ENCODE results near the gene ACVR1.

ACVR1 gene

GRCh38 chr2:157858846-157859245, 17.3 kb downstream of the ACVR1 start:
- no peak overlapping the region for H3K27ac Mint-ChIP-seq
- H3K4me3 Mint-ChIP-seq: no peak overlapping the region
- peaks cover 32% of the 10 kb centered on the region for H3K36me3 Mint-ChIP-seq (ENCODE audit: low read depth)
- H3K27me3 Mint-ChIP-seq: no peaks in the 10 kb centered on the region
- no peaks in the 10 kb centered on the region for H3K9me3 Mint-ChIP-seq
- intact Hi-C loops (cut with micrococcal nuclease): no loop called here
- peaks cover 12% of the 10 kb centered on the region for H3K4me1 Mint-ChIP-seq (ENCODE audit: low read depth)

GRCh38 chr2:157857881-157858280, 18.2 kb downstream of the ACVR1 start:
- intact Hi-C loops (cut with micrococcal nuclease): no loop called here
- no peak overlapping the region for H3K4me3 Mint-ChIP-seq
- peaks cover 32% of the 10 kb centered on the region for H3K36me3 Mint-ChIP-seq (ENCODE audit: low read depth)
- H3K4me1 Mint-ChIP-seq (ENCODE audit: low read depth): peaks cover 21% of the 10 kb centered on the region
- no peak overlapping the region for H3K27ac Mint-ChIP-seq
- H3K27me3 Mint-ChIP-seq: no peaks in the 10 kb centered on the region
- no peaks in the 10 kb centered on the region for H3K9me3 Mint-ChIP-seq

GRCh38 chr2:157856187-157856515, 20.0 kb downstream of the ACVR1 start:
- no peaks in the 10 kb centered on the region for H3K27me3 Mint-ChIP-seq
- peak overlapping the region; percentile 22 for H3K27ac Mint-ChIP-seq
- H3K9me3 Mint-ChIP-seq: no peaks in the 10 kb centered on the region
- intact Hi-C loops (cut with micrococcal nuclease): no loop called here
- H3K4me1 Mint-ChIP-seq (ENCODE audit: low read depth): peaks cover 21% of the 10 kb centered on the region
- H3K4me3 Mint-ChIP-seq: no peak overlapping the region
- H3K36me3 Mint-ChIP-seq (ENCODE audit: low read depth): peaks cover 32% of the 10 kb centered on the region

- H3K27me3 Mint-ChIP-seq: no peaks in the 10 kb centered on the region
- intact Hi-C loops (cut with micrococcal nuclease): no loop called here
- no peak overlapping the region for H3K27ac Mint-ChIP-seq
- H3K4me3 Mint-ChIP-seq: no peak overlapping the region
- peaks cover 21% of the 10 kb centered on the region for H3K4me1 Mint-ChIP-seq (ENCODE audit: low read depth)
- peaks cover 33% of the 10 kb centered on the region for H3K36me3 Mint-ChIP-seq (ENCODE audit: low read depth)
- H3K9me3 Mint-ChIP-seq: peaks cover 3% of the 10 kb centered on the region
These were observed 22.3 kb downstream of the ACVR1 start for GRCh38 chr2:157853820-157854219.

- no peaks in the 10 kb centered on the region for H3K27me3 Mint-ChIP-seq
- H3K4me3 Mint-ChIP-seq: no peak overlapping the region
- peaks cover 36% of the 10 kb centered on the region for H3K36me3 Mint-ChIP-seq (ENCODE audit: low read depth)
- intact Hi-C loops (cut with micrococcal nuclease): no loop called here
- H3K9me3 Mint-ChIP-seq: peaks cover 9% of the 10 kb centered on the region
- H3K27ac Mint-ChIP-seq: no peak overlapping the region
- peaks cover 21% of the 10 kb centered on the region for H3K4me1 Mint-ChIP-seq (ENCODE audit: low read depth)
These were observed 22.9 kb downstream of the ACVR1 start for GRCh38 chr2:157853211-157853610.

GRCh38 chr2:157849591-157849990, 26.5 kb downstream of the ACVR1 start:
- peaks cover 18% of the 10 kb centered on the region for H3K9me3 Mint-ChIP-seq
- no peak overlapping the region for H3K27ac Mint-ChIP-seq
- H3K4me1 Mint-ChIP-seq (ENCODE audit: low read depth): peaks cover 23% of the 10 kb centered on the region
- H3K4me3 Mint-ChIP-seq: no peak overlapping the region
- peaks cover 50% of the 10 kb centered on the region for H3K36me3 Mint-ChIP-seq (ENCODE audit: low read depth)
- intact Hi-C loops (cut with micrococcal nuclease): no loop called here
- H3K27me3 Mint-ChIP-seq: no peaks in the 10 kb centered on the region

GRCh38 chr2:157848213-157848612, 27.9 kb downstream of the ACVR1 start:
- Mint-ChIP-seq H3K4me1 (ENCODE audit: low read depth) (peaks cover 15% of the 10 kb centered on the region), H3K27me3 (no peaks in the 10 kb centered on the region), H3K27ac (no peak overlapping the region), H3K4me3 (no peak overlapping the region), H3K9me3 (peaks cover 18% of the 10 kb centered on the region), H3K36me3 (ENCODE audit: low read depth) (peaks cover 50% of the 10 kb centered on the region)
- intact Hi-C loops (cut with micrococcal nuclease): no loop called here

- peaks cover 13% of the 10 kb centered on the region for H3K4me1 Mint-ChIP-seq (ENCODE audit: low read depth)
- no peak overlapping the region for H3K27ac Mint-ChIP-seq
- H3K4me3 Mint-ChIP-seq: no peak overlapping the region
- intact Hi-C loops (cut with micrococcal nuclease): no loop called here
- H3K27me3 Mint-ChIP-seq: no peaks in the 10 kb centered on the region
- peaks cover 18% of the 10 kb centered on the region for H3K9me3 Mint-ChIP-seq
- peaks cover 43% of the 10 kb centered on the region for H3K36me3 Mint-ChIP-seq (ENCODE audit: low read depth)
These were observed 31.0 kb downstream of the ACVR1 start for GRCh38 chr2:157845081-157845480.

GRCh38 chr2:157843935-157844334, 32.2 kb downstream of the ACVR1 start:
- Mint-ChIP-seq H3K9me3 (peaks cover 16% of the 10 kb centered on the region), H3K36me3 (ENCODE audit: low read depth) (peaks cover 35% of the 10 kb centered on the region), H3K27ac (no peak overlapping the region), H3K27me3 (no peaks in the 10 kb centered on the region), H3K4me3 (no peak overlapping the region), H3K4me1 (ENCODE audit: low read depth) (peaks cover 24% of the 10 kb centered on the region)
- intact Hi-C loops (cut with micrococcal nuclease): no loop called here

GRCh38 chr2:157843081-157843480, 33.0 kb downstream of the ACVR1 start:
- no peak overlapping the region for H3K27ac Mint-ChIP-seq
- H3K4me1 Mint-ChIP-seq (ENCODE audit: low read depth): peaks cover 31% of the 10 kb centered on the region
- intact Hi-C loops (cut with micrococcal nuclease): no loop called here
- peaks cover 26% of the 10 kb centered on the region for H3K36me3 Mint-ChIP-seq (ENCODE audit: low read depth)
- no peak overlapping the region for H3K4me3 Mint-ChIP-seq
- no peaks in the 10 kb centered on the region for H3K27me3 Mint-ChIP-seq
- H3K9me3 Mint-ChIP-seq: peaks cover 8% of the 10 kb centered on the region

- H3K36me3 Mint-ChIP-seq (ENCODE audit: low read depth): peaks cover 19% of the 10 kb centered on the region
- H3K27ac Mint-ChIP-seq: no peak overlapping the region
- H3K9me3 Mint-ChIP-seq: no peaks in the 10 kb centered on the region
- H3K27me3 Mint-ChIP-seq: no peaks in the 10 kb centered on the region
- peaks cover 34% of the 10 kb centered on the region for H3K4me1 Mint-ChIP-seq (ENCODE audit: low read depth)
- intact Hi-C loops (cut with micrococcal nuclease): no loop called here
- no peak overlapping the region for H3K4me3 Mint-ChIP-seq
These were observed 33.8 kb downstream of the ACVR1 start for GRCh38 chr2:157842106-157842879.

GRCh38 chr2:157841485-157841884, 34.6 kb downstream of the ACVR1 start:
- H3K36me3 Mint-ChIP-seq (ENCODE audit: low read depth): peaks cover 21% of the 10 kb centered on the region
- intact Hi-C loops (cut with micrococcal nuclease): no loop called here
- peaks cover 40% of the 10 kb centered on the region for H3K4me1 Mint-ChIP-seq (ENCODE audit: low read depth)
- no peak overlapping the region for H3K27ac Mint-ChIP-seq
- H3K4me3 Mint-ChIP-seq: no peak overlapping the region
- no peaks in the 10 kb centered on the region for H3K27me3 Mint-ChIP-seq
- no peaks in the 10 kb centered on the region for H3K9me3 Mint-ChIP-seq

- Mint-ChIP-seq H3K27ac (no peak overlapping the region), H3K4me1 (ENCODE audit: low read depth) (peaks cover 37% of the 10 kb centered on the region), H3K36me3 (ENCODE audit: low read depth) (peaks cover 16% of the 10 kb centered on the region), H3K4me3 (no peak overlapping the region), H3K27me3 (no peaks in the 10 kb centered on the region), H3K9me3 (no peaks in the 10 kb centered on the region)
- intact Hi-C loops (cut with micrococcal nuclease): no loop called here
These were observed 35.5 kb downstream of the ACVR1 start for GRCh38 chr2:157840568-157841156.

- Mint-ChIP-seq H3K4me1 (ENCODE audit: low read depth) (peaks cover 37% of the 10 kb centered on the region), H3K27me3 (no peaks in the 10 kb centered on the region), H3K27ac (peak overlapping the region; percentile 93), H3K9me3 (no peaks in the 10 kb centered on the region), H3K36me3 (ENCODE audit: low read depth) (peaks cover 8% of the 10 kb centered on the region), H3K4me3 (no peak overlapping the region)
- intact Hi-C loops (cut with micrococcal nuclease): loop anchor here (5.0 kb wide), 1 partner anchor 32 kb away; no protein-coding TSS in a partner anchor
These were observed 36.3 kb downstream of the ACVR1 start for GRCh38 chr2:157839822-157840221.

Measured in dendritic cell treated with granulocyte-macrophage colony-stimulating factor and Interleukin-4, amounts not matched to agents 40 ng/mL and 50 ng/mL, for 4 days (primary cell).